SK-N-MC (cell line): ENCODE results near the gene KLHL29.

Experiments
- EZH2 ChIP-seq: fragments of 200-600 bp; sonication (generic); IDR thresholded peaks from one replicate; pipeline ENCODE4 v1.6.1; 2017; ENCODE audit warnings: antibody characterized with exemption
- POLR2AphosphoS5 ChIP-seq: IDR thresholded peaks from 2 replicates; pipeline ENCODE4 v1.6.1; 2012; ENCODE audit warnings: mild to moderate bottlenecking, low read depth, low read length, borderline replicate concordance

GRCh38 chr2:23521060-23521459 is 136.1 kb downstream of the KLHL29 start:
- TF ChIP-seq POLR2AphosphoS5 (no peak), EZH2 (no peak)
